Measurements from ENCODE around the gene IFNLR1. TPM values are rescaled to one million over a fixed set of nuclear protein-coding genes. Genes with fewer than 3 reads are reported as not detected.

Gene IFNLR1
- polyA plus RNA-seq, 3 donors: not detected

GRCh38 chr1:24224761-24225160 lies 37.7 kb upstream of the IFNLR1 start:
- Histone ChIP-seq H3K4me3 (replicated peaks in 1 of 3; ENCODE audit: low read depth in 2 of 3, low read length in 3 of 3) (no peak overlapping the region), H3K79me2 (ENCODE audit: insufficient read depth, low read length) (no peaks in the 10 kb centered on the region), H3K4me1 (ENCODE audit: control insufficient read depth in 1 of 2, insufficient read depth in 2 of 2, low read length in 2 of 2) (no peaks in the 10 kb centered on the region), H3K4me2 (replicated peaks; ENCODE audit: extremely low read depth, low read length, poor library complexity, severe bottlenecking) (no peak overlapping the region), H2AFZ (ENCODE audit: insufficient read depth, low read depth, low read length, poor library complexity, severe bottlenecking) (no peak overlapping the region), H3K27me3 (ENCODE audit: control insufficient read depth in 2 of 2, insufficient read depth in 2 of 2, low read length in 2 of 2) (no peaks in the 10 kb centered on the region), H3K9me3 (replicated peaks in 1 of 2; ENCODE audit: control insufficient read depth in 1 of 2, insufficient read depth in 1 of 2, low read length in 2 of 2) (no peaks in the 10 kb centered on the region), H4K20me1 (ENCODE audit: insufficient read depth, low read length) (no peaks in the 10 kb centered on the region), H3K36me3 (replicated peaks in 1 of 2; ENCODE audit: control insufficient read depth in 1 of 2, insufficient read depth in 2 of 2, low read length in 2 of 2) (no peaks in the 10 kb centered on the region), H3K9ac (ENCODE audit: insufficient read depth, low read length, poor library complexity, severe bottlenecking) (no peak overlapping the region), H3K27ac (ENCODE audit: low read depth in 1 of 2, low read length in 2 of 2) (no peak overlapping the region)
- no peaks in the 10 kb centered on the region for H3K4me1 Mint-ChIP-seq
- peak overlapping the region in 1 of 7 donors; percentile 4 for H3K27ac Mint-ChIP-seq
- peaks cover 0 to 12% (median 9%) of the 10 kb centered on the region in 3 donors for H3K27me3 Mint-ChIP-seq (ENCODE audit: low read depth in 3 of 3)
- no peak for DNase-seq
- no peaks in the 10 kb centered on the region for H3K36me3 Mint-ChIP-seq
- intact Hi-C loops (cut with micrococcal nuclease): no loop called here
- no peak for TF ChIP-seq CTCF (IDR thresholded peaks at IDR 0.05)
- H3K9me3 Mint-ChIP-seq: no peaks in the 10 kb centered on the region
- H3K4me3 Mint-ChIP-seq: no peak overlapping the region
- 100% methylated on average over 1 of the region's 4 CpGs for WGBS (ENCODE audit: insufficient coverage)

- Histone ChIP-seq H3K4me2 (replicated peaks; ENCODE audit: extremely low read depth, low read length, poor library complexity, severe bottlenecking) (no peak overlapping the region), H3K4me1 (ENCODE audit: control insufficient read depth in 1 of 2, insufficient read depth in 2 of 2, low read length in 2 of 2) (no peaks in the 10 kb centered on the region), H2AFZ (ENCODE audit: insufficient read depth, low read depth, low read length, poor library complexity, severe bottlenecking) (no peak overlapping the region), H3K4me3 (replicated peaks in 1 of 3; ENCODE audit: low read depth in 2 of 3, low read length in 3 of 3) (no peak overlapping the region), H3K27me3 (ENCODE audit: control insufficient read depth in 2 of 2, insufficient read depth in 2 of 2, low read length in 2 of 2) (no peaks in the 10 kb centered on the region), H3K79me2 (ENCODE audit: insufficient read depth, low read length) (no peaks in the 10 kb centered on the region), H3K9ac (ENCODE audit: insufficient read depth, low read length, poor library complexity, severe bottlenecking) (no peak overlapping the region), H4K20me1 (ENCODE audit: insufficient read depth, low read length) (no peaks in the 10 kb centered on the region), H3K27ac (ENCODE audit: low read depth in 1 of 2, low read length in 2 of 2) (no peak overlapping the region), H3K9me3 (replicated peaks in 1 of 2; ENCODE audit: control insufficient read depth in 1 of 2, insufficient read depth in 1 of 2, low read length in 2 of 2) (no peaks in the 10 kb centered on the region), H3K36me3 (replicated peaks in 1 of 2; ENCODE audit: control insufficient read depth in 1 of 2, insufficient read depth in 2 of 2, low read length in 2 of 2) (no peaks in the 10 kb centered on the region)
- Mint-ChIP-seq H3K27me3 (ENCODE audit: low read depth in 3 of 3) (peaks cover 0 to 13% (median 5%) of the 10 kb centered on the region in 3 donors), H3K36me3 (no peaks in the 10 kb centered on the region), H3K4me1 (no peaks in the 10 kb centered on the region), H3K4me3 (no peak overlapping the region), H3K9me3 (no peaks in the 10 kb centered on the region), H3K27ac (no peak overlapping the region)
- no peak for TF ChIP-seq CTCF (IDR thresholded peaks at IDR 0.05)
- DNase-seq: no peak
- intact Hi-C loops (cut with micrococcal nuclease): no loop called here
- WGBS (ENCODE audit: insufficient coverage): 93% methylated on average over 1 of the region's 2 CpGs
Observed at GRCh38 chr1:24224086-24224485, 37.0 kb upstream of the IFNLR1 start.

Data from CD14-positive monocyte (primary cell).